Epithelial cell of proximal tubule (primary cell): Measurements from ENCODE around the gene ATG13. TPM values are rescaled to one million over a fixed set of nuclear protein-coding genes. Genes with fewer than 3 reads are reported as not detected.

Source experiments
- DNase-seq: peaks from one replicate; pipeline ENCODE4 v3.0.0-alpha.2; 2011; ENCODE audit warnings: low read depth
- H3K4me3 ChIP-seq: 2 replicates; pipeline ENCODE4 v1.5.1; 2011; ENCODE audit warnings: low read depth, mild to moderate bottlenecking, low read length
- total RNA-seq: library from RNA; depleted of rRNA; stranded (reverse); fragments of >200 nt; gene quantifications from 2 replicates; pipeline ENCODE4 v1.2.3, GENCODE V29; 2015
- TF ChIP-seq, protein P1 (sequence below): conservative IDR thresholded peaks from 2 replicates; pipeline ENCODE4 v1.5.1; 2012; ENCODE audit warnings: low read depth, mild to moderate bottlenecking, low read length

ATG13 gene
- total RNA-seq, 1 donor from 2014 or later: 52.9 TPM

DNA sequence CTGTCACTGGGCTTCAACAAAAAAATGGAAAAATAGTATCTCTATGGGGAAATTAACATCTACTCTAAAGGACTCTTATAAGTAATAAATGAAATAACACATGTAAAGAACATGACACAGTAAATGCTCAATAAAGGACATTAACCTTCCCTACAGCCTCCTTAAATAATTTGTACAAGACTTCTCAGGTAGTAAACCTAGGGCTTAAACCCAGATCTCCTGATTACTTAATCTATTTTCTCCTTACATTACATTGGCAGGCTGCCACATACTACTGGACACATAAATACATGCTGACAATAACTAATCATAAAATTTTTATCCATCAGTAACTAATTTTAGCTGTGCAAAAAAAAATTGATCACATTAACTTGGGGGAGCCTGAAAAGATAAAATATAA, 28.4 kb upstream of the ATG13 start:
- TF ChIP-seq, protein P1, sequence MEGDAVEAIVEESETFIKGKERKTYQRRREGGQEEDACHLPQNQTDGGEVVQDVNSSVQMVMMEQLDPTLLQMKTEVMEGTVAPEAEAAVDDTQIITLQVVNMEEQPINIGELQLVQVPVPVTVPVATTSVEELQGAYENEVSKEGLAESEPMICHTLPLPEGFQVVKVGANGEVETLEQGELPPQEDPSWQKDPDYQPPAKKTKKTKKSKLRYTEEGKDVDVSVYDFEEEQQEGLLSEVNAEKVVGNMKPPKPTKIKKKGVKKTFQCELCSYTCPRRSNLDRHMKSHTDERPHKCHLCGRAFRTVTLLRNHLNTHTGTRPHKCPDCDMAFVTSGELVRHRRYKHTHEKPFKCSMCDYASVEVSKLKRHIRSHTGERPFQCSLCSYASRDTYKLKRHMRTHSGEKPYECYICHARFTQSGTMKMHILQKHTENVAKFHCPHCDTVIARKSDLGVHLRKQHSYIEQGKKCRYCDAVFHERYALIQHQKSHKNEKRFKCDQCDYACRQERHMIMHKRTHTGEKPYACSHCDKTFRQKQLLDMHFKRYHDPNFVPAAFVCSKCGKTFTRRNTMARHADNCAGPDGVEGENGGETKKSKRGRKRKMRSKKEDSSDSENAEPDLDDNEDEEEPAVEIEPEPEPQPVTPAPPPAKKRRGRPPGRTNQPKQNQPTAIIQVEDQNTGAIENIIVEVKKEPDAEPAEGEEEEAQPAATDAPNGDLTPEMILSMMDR: no peak
- no peak overlapping the region for H3K4me3 ChIP-seq
- no peak for DNase-seq

DNA sequence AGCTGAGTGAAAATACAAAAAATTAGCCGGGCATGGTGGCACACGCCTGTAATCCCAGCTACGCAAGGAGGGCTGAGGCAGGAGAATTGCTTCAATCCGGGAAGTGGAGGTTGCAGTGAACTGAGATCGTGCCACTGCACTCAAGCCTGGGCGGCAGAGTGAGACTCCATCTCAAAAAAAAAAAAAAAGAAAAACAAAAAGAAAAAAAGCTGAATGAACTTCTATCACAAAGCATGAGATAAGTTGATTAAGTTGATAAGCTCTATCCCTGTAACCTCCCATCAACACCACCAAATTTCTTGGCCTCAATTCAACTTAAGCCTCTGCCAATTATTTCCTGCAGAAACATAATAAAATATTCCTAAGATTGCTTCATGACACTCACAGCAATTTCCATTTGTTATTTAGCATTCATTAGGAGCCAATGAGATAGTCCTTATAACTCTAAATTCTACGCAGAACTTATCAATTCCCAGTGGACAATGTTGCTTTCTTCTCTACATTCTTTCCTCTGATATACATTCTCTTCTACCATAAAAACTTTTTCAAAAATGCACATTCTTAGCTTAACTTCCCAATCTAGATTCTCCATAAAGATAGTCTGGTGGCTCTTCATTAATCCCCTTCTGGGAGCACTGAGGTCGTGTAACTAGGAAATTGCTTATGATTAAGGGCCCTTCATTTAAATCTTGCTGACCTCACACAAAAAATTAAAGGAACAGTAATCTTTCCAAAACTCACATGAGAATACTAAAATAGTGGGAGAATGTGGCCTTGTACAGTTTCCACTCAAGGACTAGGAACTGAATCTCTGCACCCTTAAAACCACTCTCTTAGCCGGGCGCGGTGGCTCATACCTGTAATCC, 26.4 kb upstream of the ATG13 start:
- DNase-seq: no peak
- TF ChIP-seq, protein P1: no peak
- peak overlapping the region; percentile 0 for H3K4me3 ChIP-seq

DNA sequence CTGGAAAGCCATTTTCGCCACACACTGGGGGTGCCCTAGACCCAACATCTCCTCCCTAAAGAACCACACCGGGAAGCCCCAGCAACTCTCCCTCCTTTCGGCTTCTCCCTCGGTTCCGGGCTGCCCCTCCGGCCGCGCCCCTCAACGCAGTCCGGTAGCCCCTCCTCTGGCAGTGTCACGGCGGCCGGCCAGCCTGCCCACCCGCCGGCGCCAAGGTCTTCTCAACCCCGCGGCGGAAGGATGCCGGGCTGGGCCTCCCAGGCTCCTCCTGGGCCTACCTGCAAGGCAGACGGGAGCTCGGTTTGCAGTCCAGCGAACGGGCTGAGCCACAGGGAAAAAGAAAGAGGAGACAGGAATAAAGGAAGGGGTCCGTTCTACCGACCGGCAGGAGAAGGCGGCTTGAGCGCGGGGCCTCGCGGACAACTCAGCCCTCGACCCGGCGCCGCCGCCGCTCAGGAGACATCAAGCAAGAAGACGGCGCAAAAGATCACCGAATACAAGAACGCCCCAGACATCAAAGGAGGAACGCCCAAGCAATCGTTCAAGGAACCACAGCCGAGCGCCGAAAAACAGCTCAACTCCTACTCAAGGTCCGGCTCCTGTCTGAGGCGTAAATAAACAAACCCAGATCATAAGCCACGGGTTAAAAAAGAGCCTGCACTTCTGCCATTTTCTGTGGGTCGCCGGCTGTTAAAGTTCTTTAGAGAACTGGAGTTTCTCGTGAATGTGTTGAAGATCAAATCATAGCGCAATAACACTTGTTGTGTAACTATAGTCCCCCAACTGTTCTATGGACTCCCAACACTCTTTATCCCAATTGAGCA, 23.6 kb upstream of the ATG13 start, which contains the start of gene AMBRA1:
Gene AMBRA1, minus strand, starts transcription at position 474 of the 824 bp plus-strand sequence. CDS start 45,643 bp downstream, outside the sequence.
- peak within 1 kb of the TSS; percentile 97 for H3K4me3 ChIP-seq
- TF ChIP-seq, protein P1: no peak
- peak; percentile 75 for DNase-seq

DNA sequence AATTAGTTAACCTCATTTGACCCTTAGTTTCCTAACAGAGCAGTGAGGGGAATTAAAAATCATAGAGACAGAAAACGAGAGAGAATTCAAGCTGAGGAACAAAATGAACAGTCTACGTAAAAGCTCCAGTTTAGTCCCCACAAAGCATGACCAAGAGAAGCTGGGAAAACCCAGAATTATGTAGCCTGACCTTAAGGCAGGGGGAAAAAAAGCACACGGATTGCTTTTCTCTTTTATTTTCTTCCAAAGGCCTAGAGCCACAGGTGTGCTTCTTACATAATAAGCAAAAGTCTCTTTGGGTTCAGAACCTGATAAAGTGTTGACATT, 23.0 kb upstream of the ATG13 start:
- peak overlapping the region; percentile 97 for H3K4me3 ChIP-seq
- TF ChIP-seq, protein P1: no peak
- DNase-seq: no peak

DNA sequence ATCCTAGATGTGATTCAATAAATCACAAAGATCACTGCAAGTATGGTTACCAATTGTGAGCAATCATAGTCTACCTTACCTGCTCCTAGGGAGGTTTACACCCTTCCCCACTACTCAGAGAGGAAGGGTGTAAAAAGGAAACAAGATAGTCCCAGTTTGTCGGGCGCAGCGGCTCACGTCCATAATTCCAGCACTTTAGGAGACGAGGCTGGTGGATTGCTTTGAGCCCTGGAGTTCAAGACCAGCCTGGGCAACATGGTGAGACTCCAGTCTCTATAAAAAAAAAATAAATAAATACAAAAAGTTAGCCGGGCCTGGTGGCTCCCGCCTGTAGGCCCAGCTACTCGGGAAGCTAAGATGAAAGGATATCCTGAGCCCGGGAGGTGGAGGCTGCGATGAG, 22.6 kb upstream of the ATG13 start:
- TF ChIP-seq, protein P1: no peak
- no peak for DNase-seq

DNA sequence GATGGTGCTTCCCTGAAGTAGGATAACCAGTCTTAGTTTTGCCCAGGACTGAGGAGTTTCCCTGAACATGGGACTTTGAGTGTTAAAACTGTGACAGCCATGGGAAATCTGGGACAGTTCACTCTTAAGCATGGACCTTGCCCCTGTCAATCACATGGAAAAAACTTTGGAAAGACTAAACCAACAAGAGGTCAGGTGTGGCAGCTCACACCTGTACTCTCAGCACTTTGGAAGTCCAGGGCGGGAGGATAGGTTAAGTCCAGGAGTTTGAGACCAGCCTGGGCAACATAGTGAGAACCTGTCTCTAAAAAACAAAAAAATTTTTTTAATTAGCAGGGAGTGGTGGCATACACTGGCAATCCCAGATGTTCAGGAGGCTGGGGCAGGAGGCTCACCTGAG, 20.2 kb upstream of the ATG13 start:
- H3K4me3 ChIP-seq: no peak overlapping the region
- TF ChIP-seq, protein P1: no peak
- DNase-seq: no peak

More for the DNA sequence above, 22.6 kb upstream of the ATG13 start:
- no peak overlapping the region for H3K4me3 ChIP-seq
